ENCODE measurements around the gene DMWD.
"Not testable (repeated sequence)": the region's sequence is repeated elsewhere in the genome, so short reads cannot be mapped to it uniquely, and the experiment has no call there.

The DMWD gene

GRCh38 chr19:45816236-45817009 is 23.8 kb upstream of the DMWD start:
- DNase-seq (ENCODE audit: low spot score), result no peak

DNA sequence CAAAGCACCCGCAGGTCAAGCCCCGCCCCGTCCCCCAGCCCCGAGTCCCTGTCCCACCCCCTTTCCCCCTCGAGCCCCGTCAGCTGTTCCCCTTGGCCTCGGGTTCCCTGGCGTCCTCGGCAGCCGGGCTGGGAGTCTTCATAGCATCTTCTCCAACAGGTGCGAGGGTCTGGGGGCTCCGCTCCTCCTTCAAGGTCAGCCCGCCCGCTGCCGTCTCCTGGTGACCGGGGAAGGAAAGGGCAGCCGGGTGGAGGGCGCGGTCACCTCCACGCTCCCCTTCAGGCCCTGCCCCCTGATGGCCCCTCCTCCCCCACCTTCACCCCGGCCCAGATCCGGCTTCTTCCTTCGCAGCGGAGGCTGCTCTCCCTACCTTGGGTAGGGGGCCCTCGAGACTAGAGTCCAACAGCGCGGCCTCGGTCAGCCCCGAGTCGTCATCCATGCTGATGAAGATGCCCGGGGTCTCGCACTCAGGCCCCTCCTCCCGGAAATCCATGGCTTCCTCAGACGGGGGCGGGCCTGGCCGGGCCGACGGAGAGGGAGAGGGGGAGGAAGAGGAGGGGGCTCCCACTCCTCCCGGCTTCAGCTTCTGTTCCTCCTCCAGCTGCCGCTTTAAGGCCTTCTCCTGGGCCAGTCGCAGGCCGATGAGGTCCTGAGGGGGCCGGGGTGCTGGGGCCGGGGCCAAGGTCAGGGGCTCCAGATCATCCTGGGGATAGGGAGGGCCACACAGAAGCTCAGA is 23.0 kb upstream of the DMWD start:
- DNase-seq (ENCODE audit: low spot score), result peak; percentile 80

DNA sequence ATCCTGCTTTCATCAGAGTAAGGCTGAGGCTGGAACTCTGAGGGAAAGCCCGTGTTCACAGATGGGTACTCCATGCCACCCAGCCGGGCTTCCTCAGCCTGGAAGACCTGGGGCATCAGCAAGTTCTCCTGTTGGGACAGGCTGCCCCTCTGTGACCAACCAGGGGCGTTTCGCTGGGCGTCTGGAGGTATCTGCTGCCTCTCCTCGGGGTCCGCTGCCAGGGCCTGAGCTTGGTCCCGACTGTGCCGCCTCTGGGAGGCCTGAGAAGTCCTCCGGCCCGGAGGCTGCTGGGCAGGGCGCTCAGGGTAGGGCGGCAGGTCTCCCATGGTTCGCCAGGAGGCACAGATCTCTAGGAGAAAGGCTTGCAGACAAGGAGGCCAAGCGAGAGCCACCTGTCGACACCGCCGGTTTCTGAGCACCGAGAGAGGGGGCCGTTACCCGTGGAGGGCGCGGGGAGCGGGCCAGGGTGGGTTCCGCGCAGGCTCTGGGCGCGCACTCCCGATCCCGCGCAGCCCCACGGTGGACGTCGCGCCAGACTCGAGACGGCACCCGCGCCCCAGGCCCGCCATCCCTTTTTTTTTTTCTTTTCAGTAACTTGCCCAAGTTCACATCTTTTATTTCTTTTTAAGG is 22.3 kb upstream of the DMWD start, which contains the start of gene RSPH6A:
RSPH6A (minus strand) TSS at position 458 of the 630 bp plus-strand sequence; CDS start at position 326, 132 bp downstream.
- peak; percentile 52 for DNase-seq (ENCODE audit: low spot score)

DNA sequence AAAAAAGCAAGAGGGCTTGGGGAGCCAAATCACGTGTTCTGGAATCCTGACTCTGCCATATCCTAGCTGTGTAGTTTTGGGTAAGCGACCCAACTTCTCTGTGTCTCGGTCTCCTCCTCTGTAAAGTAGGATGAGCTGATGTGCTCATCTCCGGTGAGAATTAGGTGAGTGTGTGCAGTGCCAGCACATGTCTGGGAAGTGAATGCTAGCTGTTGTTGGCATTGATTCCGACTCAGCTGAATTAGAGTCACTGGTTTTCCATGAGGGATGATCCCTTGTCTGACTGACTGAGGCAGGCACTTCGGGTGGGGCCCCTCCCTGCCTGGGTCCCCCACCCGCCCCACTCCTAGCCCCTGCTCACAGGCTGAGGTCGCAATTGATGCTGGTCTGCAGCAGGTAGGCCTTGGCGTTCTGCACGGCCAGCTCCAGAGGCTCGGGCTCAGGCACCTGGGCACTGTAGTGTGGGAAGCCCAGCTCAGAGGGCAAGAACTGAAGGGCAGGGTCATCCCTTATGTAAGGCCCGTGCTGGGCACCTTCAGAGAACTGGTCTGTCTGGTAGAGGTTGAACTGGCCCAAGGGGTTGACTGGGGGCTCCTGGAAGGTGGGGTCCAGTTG is 21.6 kb upstream of the DMWD start:
- no peak for DNase-seq (ENCODE audit: low spot score)

DNA sequence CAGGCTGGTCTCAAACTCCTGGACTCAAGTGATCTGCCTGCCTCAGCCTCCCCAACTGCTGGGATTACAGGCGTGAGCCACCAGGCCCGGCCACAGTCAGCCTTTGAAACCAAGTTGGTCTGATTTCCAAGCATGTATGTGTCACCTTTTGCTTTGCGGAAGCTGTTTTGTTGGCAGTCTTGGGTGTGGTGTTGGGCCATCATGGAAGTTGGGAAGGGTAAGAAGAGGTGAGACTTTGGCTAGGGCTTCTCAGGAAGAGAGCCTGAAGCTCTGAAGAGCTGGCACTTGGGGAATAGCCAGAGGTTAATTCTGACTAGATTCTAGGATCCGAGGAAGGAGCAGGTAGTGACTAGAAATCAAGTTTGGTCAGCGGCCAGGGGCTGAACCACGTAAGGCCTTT is 19.7 kb upstream of the DMWD start:
- no peak for DNase-seq (ENCODE audit: low spot score)

DNA sequence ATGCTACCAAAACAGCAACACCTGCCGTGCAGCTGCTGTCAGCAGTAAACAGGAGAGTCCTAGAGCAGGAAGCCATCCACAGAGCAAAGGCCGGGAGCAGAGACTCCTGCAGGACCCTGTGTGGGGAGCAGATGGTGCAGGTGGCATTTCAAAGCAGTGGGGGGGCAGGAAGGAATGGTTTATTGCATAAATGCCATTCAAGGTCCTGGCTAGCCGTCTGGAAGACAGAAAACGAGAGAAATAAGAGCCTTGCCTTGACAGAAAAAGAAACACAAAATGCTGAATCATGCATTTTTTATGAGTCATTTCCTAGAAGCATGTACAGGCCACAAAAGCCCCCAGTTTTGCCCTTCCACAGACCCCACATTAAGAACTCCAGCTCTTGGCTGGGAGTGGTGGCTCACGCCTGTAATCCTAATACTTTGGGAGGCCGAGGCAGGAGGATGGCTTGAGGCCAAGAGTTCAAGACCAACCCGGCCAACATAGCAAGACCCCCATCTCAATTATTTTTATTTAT is 17.1 kb upstream of the DMWD start:
- DNase-seq (ENCODE audit: low spot score), result no peak

GRCh38 chr19:45805719-45806118 is 13.1 kb upstream of the DMWD start:
- DNase-seq (ENCODE audit: low spot score), result no peak

DNA sequence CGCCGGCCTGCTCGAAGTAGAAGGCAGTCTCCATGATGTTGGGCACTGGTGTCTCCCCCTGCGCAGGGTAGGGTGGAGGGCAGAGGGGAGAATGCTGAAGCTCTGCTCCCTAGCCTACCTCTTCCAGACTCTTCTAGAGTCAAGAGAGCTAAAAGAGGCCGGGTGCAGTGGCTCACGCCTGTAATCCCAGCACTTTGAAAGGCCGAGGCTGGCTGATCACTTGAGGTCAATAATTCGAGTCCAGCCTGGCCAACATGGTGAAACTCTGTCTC is 12.2 kb upstream of the DMWD start:
- DNase-seq (ENCODE audit: low spot score), result no peak

DNA sequence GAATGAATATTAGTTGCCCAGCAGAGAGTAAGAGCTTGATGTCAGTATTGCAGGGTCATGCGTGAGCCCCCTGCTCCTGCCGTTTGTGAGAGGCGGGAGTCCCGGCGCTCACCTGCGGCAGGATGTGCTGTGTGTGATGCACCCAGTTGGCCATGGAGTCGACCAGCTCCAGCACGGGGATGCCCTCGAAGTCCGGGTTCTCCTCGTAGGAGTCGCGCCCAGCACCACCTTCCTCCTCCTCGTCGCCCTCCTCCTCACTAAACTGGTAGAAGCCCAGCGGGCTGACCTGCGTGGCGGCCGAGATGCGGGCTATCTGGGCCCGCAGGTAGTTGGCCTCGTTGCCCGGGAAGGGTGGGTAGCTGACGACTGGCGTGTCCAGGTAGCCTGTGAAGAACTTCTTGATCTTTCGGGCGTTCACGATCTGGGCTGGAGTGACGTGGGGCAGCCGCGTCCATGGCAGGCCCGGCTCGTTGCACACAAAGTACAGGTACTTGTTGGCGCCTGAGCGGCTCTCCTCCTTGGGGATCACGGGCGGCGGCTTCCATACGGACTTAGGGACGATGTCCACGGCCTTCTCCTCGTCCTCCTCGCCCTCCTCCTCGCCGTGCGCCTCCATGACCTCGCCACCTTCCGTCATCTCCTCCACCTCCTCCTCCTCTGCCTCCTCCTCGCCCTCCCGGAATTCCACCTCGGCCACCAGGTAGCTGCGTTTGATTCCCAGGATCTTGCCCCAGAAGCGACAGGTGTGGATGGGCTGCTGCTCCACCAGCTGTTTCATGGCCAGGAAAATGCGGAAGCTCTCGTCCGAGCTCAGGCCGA is 11.7 kb upstream of the DMWD start:
- no peak for DNase-seq (ENCODE audit: low spot score)

DNA sequence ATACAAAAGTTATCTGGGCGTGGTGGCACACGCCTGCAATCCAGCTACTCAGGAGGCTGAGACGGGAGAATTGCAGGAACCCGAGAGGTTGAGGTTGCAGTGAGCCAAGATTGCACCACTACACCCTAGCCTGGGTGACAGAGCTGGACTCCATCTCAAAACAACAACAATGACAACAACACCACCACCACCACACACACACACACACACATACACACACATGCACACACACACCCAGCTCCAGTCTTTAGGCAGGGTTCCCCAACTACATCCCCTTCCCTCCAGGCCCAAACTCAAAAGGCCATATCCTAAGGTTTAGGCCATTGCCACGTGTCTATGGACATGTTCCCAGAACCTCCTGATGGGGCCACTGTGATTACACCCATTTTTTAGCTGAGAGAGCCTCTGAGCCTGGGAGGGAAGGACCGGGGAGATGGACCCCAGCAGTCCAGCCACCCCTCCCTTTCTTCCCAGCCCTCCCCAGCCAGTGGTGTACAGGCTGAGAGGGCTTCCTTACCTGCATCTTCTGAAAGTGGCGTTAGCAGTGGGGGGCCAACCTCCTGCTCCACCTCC is 9.0 kb upstream of the DMWD start:
- DNase-seq (ENCODE audit: low spot score), result no peak

- DNase-seq (ENCODE audit: low spot score), result no peak
Observed at GRCh38 chr19:45800070-45800553, 7.5 kb upstream of the DMWD start.

GRCh38 chr19:45799541-45799940 is 6.9 kb upstream of the DMWD start:
- DNase-seq (ENCODE audit: low spot score), result not testable (repeated sequence)

DNA sequence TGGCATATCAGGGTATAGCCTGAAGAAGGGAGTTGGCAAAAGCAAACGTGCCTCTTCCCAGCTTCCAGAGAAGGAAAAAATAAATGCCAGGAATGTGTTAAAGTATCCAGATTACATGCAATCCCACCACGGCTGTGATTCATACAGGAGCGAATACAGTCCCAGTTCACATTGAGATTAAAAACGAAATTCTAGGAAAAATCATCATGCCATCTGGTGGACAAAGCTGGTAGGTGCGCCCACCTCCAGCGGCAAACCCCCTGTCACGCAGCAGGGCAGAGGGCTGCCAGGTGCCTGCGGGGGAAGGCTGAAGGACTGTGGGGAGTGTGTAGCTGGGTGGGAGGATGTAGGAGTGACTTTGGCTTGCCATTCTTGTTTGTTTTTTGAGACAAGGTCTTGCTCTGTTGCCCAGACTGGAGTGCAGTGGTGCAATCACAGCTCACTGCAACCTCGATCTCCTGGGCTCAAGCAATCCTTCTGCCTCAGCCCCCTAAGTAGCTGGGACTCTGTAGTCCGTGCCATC is 6.4 kb upstream of the DMWD start:
- DNase-seq (ENCODE audit: low spot score), result no peak

GRCh38 chr19:45794627-45795026 is 2.0 kb upstream of the DMWD start:
- DNase-seq (ENCODE audit: low spot score), result no peak

- no peak for DNase-seq (ENCODE audit: low spot score)
Observed at GRCh38 chr19:45793876-45794275, 1.2 kb upstream of the DMWD start.

DNA sequence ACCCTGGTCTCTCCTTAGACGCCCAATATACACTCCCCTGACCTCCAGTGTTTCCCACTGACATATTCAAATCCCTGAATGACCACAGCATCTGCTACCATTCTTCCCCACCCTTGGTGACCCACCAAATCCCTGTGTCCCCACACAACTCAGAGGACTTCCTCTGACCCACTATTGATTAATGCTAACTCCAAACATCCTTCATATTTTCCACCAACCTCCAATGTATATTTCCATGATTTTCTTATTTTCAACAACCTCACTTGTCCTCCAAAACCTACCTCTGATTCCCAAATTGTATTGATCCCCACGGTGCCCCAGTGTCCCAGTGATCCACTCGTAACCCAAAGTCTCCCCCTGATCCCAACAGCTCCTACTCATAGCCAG is 526 bp upstream of the DMWD start:
- DNase-seq (ENCODE audit: low spot score), result no peak

- peak; percentile 46 for DNase-seq (ENCODE audit: low spot score)
Observed at GRCh38 chr19:45791744-45792469, 738 bp downstream of the DMWD start.

DNA sequence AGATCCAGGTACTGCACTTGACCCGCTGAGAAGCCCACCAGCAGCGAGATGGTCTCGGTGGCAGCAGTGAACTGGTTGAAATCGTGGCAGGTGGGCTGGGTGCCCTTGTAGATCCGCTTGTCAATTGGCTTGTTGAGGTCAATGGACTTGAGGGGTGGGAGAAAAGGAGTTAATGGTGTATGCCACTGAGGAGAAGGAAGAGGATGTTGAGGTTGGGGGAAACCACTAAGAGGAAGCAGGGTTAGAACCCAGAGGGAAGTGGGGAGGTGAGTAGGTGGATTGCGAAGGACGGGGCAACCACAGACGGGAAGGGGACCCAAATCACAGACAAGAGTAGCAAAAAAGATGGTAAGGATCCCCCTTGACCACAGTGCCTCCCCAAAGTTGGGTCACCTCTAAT is 1.7 kb downstream of the DMWD start:
- DNase-seq (ENCODE audit: low spot score), result no peak

DNA sequence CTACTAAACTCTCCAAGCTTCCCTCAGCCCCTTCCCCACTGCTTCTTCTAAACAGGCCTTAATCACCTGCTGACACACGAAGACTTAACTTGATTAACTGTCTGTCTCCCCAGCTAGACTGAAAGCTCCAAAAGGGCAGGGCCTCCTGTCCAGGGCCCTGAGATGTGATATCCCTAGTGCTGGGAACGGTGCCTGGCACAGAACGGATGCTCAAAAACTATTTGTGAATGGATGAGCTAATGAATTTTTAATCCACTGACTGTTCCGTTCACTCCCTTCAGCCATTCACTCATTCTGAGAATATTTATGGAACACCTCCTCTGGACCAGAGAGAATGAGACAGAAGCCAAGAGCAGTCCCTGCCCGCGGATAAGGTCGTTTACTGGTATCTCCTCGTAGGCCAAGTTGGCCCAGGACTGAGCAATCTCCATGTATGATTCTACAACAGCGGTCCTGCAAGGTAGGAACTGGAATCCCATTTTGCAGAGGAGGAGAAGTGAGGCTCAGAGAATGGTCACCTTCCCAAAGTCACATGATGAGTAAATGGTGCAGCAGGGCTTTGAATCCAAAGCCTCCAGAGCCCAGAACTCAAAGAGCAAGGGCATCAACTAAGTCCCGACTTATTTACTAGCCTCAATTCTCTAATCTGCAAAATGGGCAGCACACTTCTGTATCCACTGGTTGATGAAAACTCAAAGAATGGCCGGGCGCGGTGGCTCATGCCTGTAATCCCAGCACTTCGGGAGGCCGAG is 3.4 kb downstream of the DMWD start:
- no peak for DNase-seq (ENCODE audit: low spot score)

- DNase-seq (ENCODE audit: low spot score), result no peak
Observed at GRCh38 chr19:45786533-45786894, 6.1 kb downstream of the DMWD start.
